IMR-90 (cell line): ENCODE measurements around the gene TMEM72. TPM values are rescaled to one million over a fixed set of nuclear protein-coding genes. Genes with fewer than 3 reads are reported as not detected.

Experiments
- ATAC-seq: fragments of 200-7000 bp; cut with Tn5 transposase; 2 replicates; pipeline ENCODE4 v1.9.1; 2020; ENCODE audit warnings: low read depth, mild to moderate bottlenecking, moderate library complexity
- BruUV-seq: library from RNA; stranded (reverse); fragments of 400-500 nt; replicated peaks from 2 replicates; lab custom pipeline; 2021; lab: Mats Ljungman, UMichigan
- CTCF ChIA-PET: fragments of 300-600 bp; formaldehyde crosslinking; extraction: SDS; loops from one replicate; lab custom pipeline; 2021; ENCODE audit warnings: antibody characterized with exemption; lab: Yijun Ruan, JAX
- POLR2A ChIA-PET: fragments of 300-600 bp; sonication (Branson Sonifier 250); formaldehyde crosslinking; loops from one replicate; lab custom pipeline; 2022; ENCODE audit warnings: antibody characterized with exemption; ENCODE audit not compliant: unreplicated experiment; lab: Charles Lee
- DNase-seq: peaks from one replicate; pipeline ENCODE4 v3.0.0; 2013
- H2AFZ ChIP-seq: replicated peaks from 2 replicates; pipeline ENCODE3; 2013; ENCODE audit warnings: low read length, mild to moderate bottlenecking; ENCODE audit not compliant: poor library complexity
- H2AK5ac ChIP-seq: 2 replicates; pipeline ENCODE4 v1.6.1; 2013; ENCODE audit warnings: low read depth, low read length, inconsistent platforms
- H2AK9ac ChIP-seq: replicated peaks from 2 replicates; pipeline ENCODE3; 2013; ENCODE audit warnings: mild to moderate bottlenecking, low read depth, low read length, moderate library complexity; ENCODE audit not compliant: poor library complexity
- H2BK120ac ChIP-seq: 2 replicates; pipeline ENCODE4 v1.6.1; 2013; ENCODE audit warnings: low read depth, low read length, inconsistent platforms
- H2BK15ac ChIP-seq: 3 replicates; pipeline ENCODE4 v1.6.1; 2013; ENCODE audit warnings: low read depth, low read length, inconsistent platforms
- H2BK20ac ChIP-seq: 2 replicates; pipeline ENCODE4 v1.6.1; 2013; ENCODE audit warnings: low read depth, mild to moderate bottlenecking, inconsistent platforms, low read length, moderate library complexity
- H2BK5ac ChIP-seq: 2 replicates; pipeline ENCODE4 v1.6.1; 2013; ENCODE audit warnings: mild to moderate bottlenecking, low read depth, low read length, inconsistent platforms; ENCODE audit not compliant: poor library complexity, severe bottlenecking
- H3K14ac ChIP-seq: replicated peaks from 2 replicates; pipeline ENCODE4 v1.6.1; 2013; ENCODE audit warnings: low read depth, low read length, inconsistent platforms
- H3K18ac ChIP-seq: 2 replicates; pipeline ENCODE4 v1.6.1; 2013; ENCODE audit warnings: low read depth, low read length, control low read depth
- H3K23ac ChIP-seq: 2 replicates; pipeline ENCODE4 v1.6.1; 2013; ENCODE audit warnings: low read depth, low read length, inconsistent platforms
- H3K27ac ChIP-seq: 2 replicates; pipeline ENCODE4 v1.5.1; 2013; ENCODE audit warnings: mild to moderate bottlenecking, control low read depth, low read length; ENCODE audit not compliant: insufficient read depth
- H3K27me3 ChIP-seq: 2 replicates; pipeline ENCODE4 v1.6.1; 2013; ENCODE audit warnings: low read length; ENCODE audit not compliant: control insufficient read depth, insufficient read depth
- H3K36me3 ChIP-seq: 2 replicates; pipeline ENCODE4 v1.6.1; 2013; ENCODE audit warnings: low read length, mixed read lengths; ENCODE audit not compliant: control insufficient read depth, insufficient read depth
- H3K4ac ChIP-seq: 2 replicates; pipeline ENCODE4 v1.6.1; 2013; ENCODE audit warnings: low read depth, low read length, inconsistent platforms
- H3K4me1 ChIP-seq: 2 replicates; pipeline ENCODE4 v1.6.1; 2013; ENCODE audit warnings: low read length, mixed read lengths; ENCODE audit not compliant: control insufficient read depth, insufficient read depth
- H3K4me2 ChIP-seq: 2 replicates; pipeline ENCODE4 v1.6.1; 2013; ENCODE audit warnings: low read depth, mild to moderate bottlenecking, control low read depth, low read length, moderate library complexity
- H3K4me3 ChIP-seq: 2 replicates; pipeline ENCODE4 v1.5.1; 2013; ENCODE audit warnings: low read depth, mild to moderate bottlenecking, control low read depth, low read length, moderate library complexity; ENCODE audit not compliant: insufficient read depth
- H3K56ac ChIP-seq: 2 replicates; pipeline ENCODE4 v1.6.1; 2013; ENCODE audit warnings: low read length, inconsistent platforms; ENCODE audit not compliant: insufficient read depth; ENCODE audit errors: extremely low read depth
- H3K79me1 ChIP-seq, 2 experiments: 2 replicates each; pipeline ENCODE4 v1.6.1; 2013; ENCODE audit warnings: low read length in 2 of 2, inconsistent platforms in 1 of 2, low read depth in 1 of 2
- H3K9ac ChIP-seq: 2 replicates; pipeline ENCODE4 v1.6.1; 2013; ENCODE audit warnings: low read depth, low read length, control low read depth
- H3K9me1 ChIP-seq: 2 replicates; pipeline ENCODE4 v1.6.1; 2013; ENCODE audit warnings: low read length, inconsistent platforms; ENCODE audit not compliant: insufficient read depth
- H3K9me3 ChIP-seq: 2 replicates; pipeline ENCODE4 v1.6.1; 2013; ENCODE audit warnings: low read length; ENCODE audit not compliant: control insufficient read depth, insufficient read depth
- H4K20me1 ChIP-seq: 2 replicates; pipeline ENCODE4 v1.6.1; 2013; ENCODE audit warnings: low read length, inconsistent platforms; ENCODE audit not compliant: insufficient read depth
- H4K5ac ChIP-seq: 2 replicates; pipeline ENCODE4 v1.6.1; 2013; ENCODE audit warnings: mild to moderate bottlenecking, low read depth, low read length, control low read depth
- H4K8ac ChIP-seq, 2 experiments: 2 replicates each; pipeline ENCODE4 v1.6.1; 2013; ENCODE audit warnings: low read depth in 2 of 2, low read length in 2 of 2, control low read depth in 1 of 2, inconsistent platforms in 1 of 2
- H4K91ac ChIP-seq: 2 replicates; pipeline ENCODE4 v1.6.1; 2013; ENCODE audit warnings: low read depth, low read length, inconsistent platforms; ENCODE audit not compliant: insufficient read depth
- BHLHE40 ChIP-seq: fragments of 150-350 bp; IDR thresholded peaks from 2 replicates; pipeline ENCODE4 v1.6.1; 2016; ENCODE audit warnings: mild to moderate bottlenecking, low read depth, low read length
- CEBPB ChIP-seq: IDR thresholded peaks from 2 replicates; pipeline ENCODE4 v1.6.1; 2012; ENCODE audit warnings: low read depth, low read length, improper control_type of control experiment
- CHD1 ChIP-seq: IDR thresholded peaks from 2 replicates; pipeline ENCODE4 v1.6.1; 2012; ENCODE audit warnings: low read depth, low read length, improper control_type of control experiment
- CTCF ChIP-seq: conservative IDR thresholded peaks from 2 replicates; pipeline ENCODE4 v1.5.1; 2012; ENCODE audit warnings: mild to moderate bottlenecking, low read depth, low read length, improper control_type of control experiment
- ELK1 ChIP-seq: fragments of 150-350 bp; IDR thresholded peaks from 2 replicates; pipeline ENCODE4 v1.6.1; 2016; ENCODE audit warnings: low read depth, mild to moderate bottlenecking, low read length, moderate library complexity, borderline replicate concordance
- FOS ChIP-seq: fragments of 150-350 bp; IDR thresholded peaks from 2 replicates; pipeline ENCODE4 v1.6.1; 2016; ENCODE audit warnings: low read depth, low read length
- NFE2L2 ChIP-seq: fragments of 150-350 bp; IDR thresholded peaks from 2 replicates; pipeline ENCODE4 v1.6.1; 2016; ENCODE audit warnings: low read depth, mild to moderate bottlenecking, low read length
- POLR2A ChIP-seq: IDR thresholded peaks from 2 replicates; pipeline ENCODE4 v1.6.1; 2012; ENCODE audit warnings: mild to moderate bottlenecking, low read depth, low read length
- RAD21 ChIP-seq: IDR thresholded peaks from 2 replicates; pipeline ENCODE4 v1.6.1; 2012; ENCODE audit warnings: low read length, improper control_type of control experiment
- RFX5 ChIP-seq: IDR thresholded peaks from 2 replicates; pipeline ENCODE4 v1.8.0; 2012; ENCODE audit warnings: low read depth, mild to moderate bottlenecking, low read length, moderate library complexity
- SMC3 ChIP-seq: fragments of 150-350 bp; IDR thresholded peaks from 2 replicates; pipeline ENCODE4 v1.6.1; 2016; ENCODE audit warnings: low read depth, mild to moderate bottlenecking, antibody characterized with exemption, low read length, moderate library complexity
- USF2 ChIP-seq: fragments of 150-350 bp; IDR thresholded peaks from 2 replicates; pipeline ENCODE4 v1.6.1; 2017; ENCODE audit warnings: mild to moderate bottlenecking, antibody characterized with exemption, low read length, low read depth
- WGBS, 2 experiments: methylation state at CpG; one replicate each; pipeline versions ENCODE4 v1.1.5 to v1.1.7; 2013; ENCODE audit warnings: missing lambda C conversion rate in 2 of 2; ENCODE audit not compliant: insufficient read length in 1 of 2; ENCODE audit errors: extremely low coverage in 2 of 2; 5-methylcytosine and 5-hydroxymethylcytosine counted together
- dilution Hi-C: fragments of 300-500 bp; cut with HindIII; formaldehyde crosslinking; loops from one replicate; pipeline ENCODE4 v1.14.3; 2018; ENCODE audit warnings: low sequenced_read_pairs; ENCODE audit not compliant: unreplicated experiment
- in situ Hi-C: fragments of 300-500 bp; cut with MboI; formaldehyde crosslinking; loops from 3 replicates; pipeline ENCODE4 v1.14.3; 2019; ENCODE audit warnings: low sequenced_read_pairs, inconsistent platforms, mixed read lengths
- intact Hi-C: fragments of 100-400 bp; cut with micrococcal nuclease; formaldehyde crosslinking; loops from 2 replicates; pipeline ENCODE4 v1.10.0; 2022
- polyA plus RNA-seq, 3 experiments: library from polyadenylated mRNA; depleted of rRNA; stranded (reverse); fragments of >200 nt; gene quantifications; 2 replicates each; pipeline ENCODE4 v1.2.3, GENCODE V29; 2012; ENCODE audit warnings: low replicate concordance in 1 of 3
- total RNA-seq: library from RNA; depleted of rRNA; stranded (reverse); fragments of >200 nt; gene quantifications from 2 replicates; pipeline ENCODE4 v1.2.3, GENCODE V29; 2012

The TMEM72 gene
- total and polyA plus RNA-seq, 2 of the 4 experiments (the other 2 are of a cell fraction) = not detected

GRCh38 chr10:44961931-44962750, 51.0 kb downstream of the TMEM72 start:
- DNase-seq (no peak), ATAC-seq (no peak)
- no TSS peak for BruUV-seq
- peaks cover 31% of the 10 kb centered on the region for H3K4me1 ChIP-seq
- WGBS, 2 experiments = no CpG with 5 or more reads among the region's 11 CpGs
- intact Hi-C loops = no loop called here
- no peak overlapping the region for H3K27ac ChIP-seq
- no peaks in the 10 kb centered on the region for H4K20me1 ChIP-seq
- H2AK5ac ChIP-seq = no peak overlapping the region
- TF ChIP-seq CHD1 (no peak), BHLHE40 (no peak), NFE2L2 (no peak), USF2 (no peak), SMC3 (no peak), ELK1 (no peak), CTCF (no peak), FOS (no peak), CEBPB (no peak), RAD21 (no peak), POLR2A (no peak), RFX5 (no peak)
- no peak overlapping the region for H3K4ac ChIP-seq
- no peak overlapping the region for H2BK5ac ChIP-seq
- no peak overlapping the region for H2AK9ac ChIP-seq
- H3K9me3 ChIP-seq = no peaks in the 10 kb centered on the region
- H2BK120ac ChIP-seq = no peak overlapping the region
- no peak overlapping the region for H3K4me2 ChIP-seq
- ChIA-PET POLR2A (no interaction called here), CTCF (interaction anchor here (1.3 kb wide), 1 partner anchor 16 kb away, joined by 3 read pairs; the partner anchor contains the start of gene DEPP1)
- no peak overlapping the region for H4K5ac ChIP-seq
- no peak overlapping the region for H2BK20ac ChIP-seq
- peaks cover 11% of the 10 kb centered on the region for H3K9me1 ChIP-seq
- in situ Hi-C loops = no loop called here
- dilution Hi-C loops = no loop called here
- H3K79me1 ChIP-seq = peaks cover 7 to 24% of the 10 kb centered on the region in 2 experiments; a peak in 3 of 4 replicates
- no peak overlapping the region for H4K91ac ChIP-seq
- no peak overlapping the region for H3K4me3 ChIP-seq
- no peak overlapping the region for H3K9ac ChIP-seq
- no peak overlapping the region for H3K56ac ChIP-seq
- H3K14ac ChIP-seq = no peak overlapping the region
- H3K23ac ChIP-seq = no peak overlapping the region
- H2BK15ac ChIP-seq = no peak overlapping the region
- H3K27me3 ChIP-seq = no peaks in the 10 kb centered on the region
- no peaks in the 10 kb centered on the region for H3K36me3 ChIP-seq
- no peak overlapping the region for H2AFZ ChIP-seq
- no peak overlapping the region for H4K8ac ChIP-seq
- no peak overlapping the region for H3K18ac ChIP-seq
